Tibial artery (tissue), 4 donors: Measurements from ENCODE around the gene SLC35F1.

Experiments used
- DNase-seq, 2 donors: peaks; one replicate each; pipeline ENCODE4 v3.0.0-alpha.2; 2019
- H3K27ac ChIP-seq, 2 donors: fragments of 200-600 bp; sonication (generic) in 1 of 2; 1 replicate in 1 of 2; 2 replicates in 1 of 2; pipeline ENCODE4 v1.5.1; 2018 to 2019; ENCODE audit warnings: mild to moderate bottlenecking in 1 of 2
- H3K27me3 ChIP-seq, 2 donors: fragments of 200-600 bp; sonication (generic) in 1 of 2; one replicate each; pipeline versions ENCODE4 v1.5.1 to v1.6.0; 2016 to 2019
- H3K36me3 ChIP-seq, 3 donors: fragments of 200-600 bp; sonication (generic) in 2 of 3; one replicate each; pipeline ENCODE4 v1.5.1; 2016 to 2019; ENCODE audit warnings: mild to moderate bottlenecking in 2 of 3
- H3K4me1 ChIP-seq, 4 donors: fragments of 200-600 bp; sonication (generic) in 2 of 4; 1 replicate in 3 of 4; 2 replicates in 1 of 4; pipeline ENCODE4 v1.5.1; 2016 to 2019
- H3K4me3 ChIP-seq, 2 donors: fragments of 200-600 bp; sonication (generic) in 1 of 2; 1 replicate in 1 of 2; 2 replicates in 1 of 2; pipeline ENCODE4 v1.5.1; 2018 to 2019; ENCODE audit warnings: mild to moderate bottlenecking in 2 of 2
- H3K9me3 ChIP-seq, 3 donors: fragments of 200-600 bp; sonication (generic) in 1 of 3; one replicate each; pipeline ENCODE4 v1.5.1; 2016 to 2019
- intact Hi-C: fragments of 100-400 bp; cut with DNase I; formaldehyde crosslinking; loops from one replicate; pipeline ENCODE4 v1.15.0; 2023; ENCODE audit warnings: low total_unique reads
- TF ChIP-seq, protein P1 (sequence below), 2 experiments: fragments of 200-600 bp in 1 of 2; fragments of 450-650 bp in 1 of 2; IDR thresholded peaks; one replicate each; pipeline ENCODE4 v1.5.1; 2017 to 2019; ENCODE audit warnings: antibody characterized with exemption in 2 of 2, mild to moderate bottlenecking in 1 of 2, moderate library complexity in 1 of 2

The SLC35F1 gene

DNA sequence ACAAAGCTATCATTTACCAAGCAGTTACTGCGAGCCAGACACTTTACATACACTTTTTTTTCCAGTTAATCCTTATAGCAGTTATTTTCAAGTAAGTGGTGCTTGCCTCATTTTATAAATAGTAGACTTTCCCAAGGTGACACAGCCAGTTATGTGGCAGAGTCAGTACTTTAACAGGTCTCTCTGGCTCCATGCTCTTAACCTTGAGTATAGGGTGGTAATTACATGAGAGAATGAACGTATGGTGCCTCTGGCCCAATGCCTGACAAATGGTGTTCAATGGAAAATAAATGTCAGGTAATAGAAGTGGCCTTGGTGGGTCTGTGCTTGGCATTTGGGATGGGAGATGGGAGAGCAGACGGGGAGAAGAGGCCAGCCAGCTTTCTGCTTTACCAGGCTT lies 316.3 kb downstream of the SLC35F1 start:
- Histone ChIP-seq H3K36me3 (no peaks in the 10 kb centered on the region), H3K9me3 (no peaks in the 10 kb centered on the region), H3K4me3 (no peak overlapping the region), H3K27me3 (no peaks in the 10 kb centered on the region), H3K27ac (no peak overlapping the region), H3K4me1 (no peaks in the 10 kb centered on the region)
- DNase-seq = no peak
- TF ChIP-seq, protein P1, sequence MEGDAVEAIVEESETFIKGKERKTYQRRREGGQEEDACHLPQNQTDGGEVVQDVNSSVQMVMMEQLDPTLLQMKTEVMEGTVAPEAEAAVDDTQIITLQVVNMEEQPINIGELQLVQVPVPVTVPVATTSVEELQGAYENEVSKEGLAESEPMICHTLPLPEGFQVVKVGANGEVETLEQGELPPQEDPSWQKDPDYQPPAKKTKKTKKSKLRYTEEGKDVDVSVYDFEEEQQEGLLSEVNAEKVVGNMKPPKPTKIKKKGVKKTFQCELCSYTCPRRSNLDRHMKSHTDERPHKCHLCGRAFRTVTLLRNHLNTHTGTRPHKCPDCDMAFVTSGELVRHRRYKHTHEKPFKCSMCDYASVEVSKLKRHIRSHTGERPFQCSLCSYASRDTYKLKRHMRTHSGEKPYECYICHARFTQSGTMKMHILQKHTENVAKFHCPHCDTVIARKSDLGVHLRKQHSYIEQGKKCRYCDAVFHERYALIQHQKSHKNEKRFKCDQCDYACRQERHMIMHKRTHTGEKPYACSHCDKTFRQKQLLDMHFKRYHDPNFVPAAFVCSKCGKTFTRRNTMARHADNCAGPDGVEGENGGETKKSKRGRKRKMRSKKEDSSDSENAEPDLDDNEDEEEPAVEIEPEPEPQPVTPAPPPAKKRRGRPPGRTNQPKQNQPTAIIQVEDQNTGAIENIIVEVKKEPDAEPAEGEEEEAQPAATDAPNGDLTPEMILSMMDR (IDR thresholded peaks at IDR 0.05) = no peak
- intact Hi-C loops = no loop called here

DNA sequence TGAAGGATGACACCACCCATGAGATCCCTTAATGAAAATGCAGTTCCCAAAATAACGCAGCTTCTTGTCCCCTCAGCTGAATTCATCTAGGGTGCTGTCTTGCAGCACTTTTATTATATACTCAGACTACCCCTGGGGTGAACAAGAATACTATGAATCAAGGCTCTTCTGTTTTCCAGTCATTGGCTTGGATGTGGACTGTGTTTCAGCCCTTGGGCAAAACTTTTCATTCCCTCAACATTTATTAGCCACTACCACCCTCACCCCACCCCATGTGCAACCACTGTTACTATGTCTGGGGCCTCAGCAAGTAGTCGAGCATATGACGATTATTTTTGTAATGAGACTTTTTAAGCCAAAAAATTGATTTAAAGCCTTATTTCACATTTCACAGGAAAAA lies 321.8 kb downstream of the SLC35F1 start:
- H3K4me1 ChIP-seq = no peaks in the 10 kb centered on the region
- H3K9me3 ChIP-seq = no peaks in the 10 kb centered on the region
- TF ChIP-seq, protein P1 (IDR thresholded peaks at IDR 0.05) = no peak
- H3K36me3 ChIP-seq = no peaks in the 10 kb centered on the region
- intact Hi-C loops = no loop called here
- H3K27me3 ChIP-seq = no peaks in the 10 kb centered on the region
- H3K4me3 ChIP-seq = no peak overlapping the region
- no peak for DNase-seq
- H3K27ac ChIP-seq = no peak overlapping the region

DNA sequence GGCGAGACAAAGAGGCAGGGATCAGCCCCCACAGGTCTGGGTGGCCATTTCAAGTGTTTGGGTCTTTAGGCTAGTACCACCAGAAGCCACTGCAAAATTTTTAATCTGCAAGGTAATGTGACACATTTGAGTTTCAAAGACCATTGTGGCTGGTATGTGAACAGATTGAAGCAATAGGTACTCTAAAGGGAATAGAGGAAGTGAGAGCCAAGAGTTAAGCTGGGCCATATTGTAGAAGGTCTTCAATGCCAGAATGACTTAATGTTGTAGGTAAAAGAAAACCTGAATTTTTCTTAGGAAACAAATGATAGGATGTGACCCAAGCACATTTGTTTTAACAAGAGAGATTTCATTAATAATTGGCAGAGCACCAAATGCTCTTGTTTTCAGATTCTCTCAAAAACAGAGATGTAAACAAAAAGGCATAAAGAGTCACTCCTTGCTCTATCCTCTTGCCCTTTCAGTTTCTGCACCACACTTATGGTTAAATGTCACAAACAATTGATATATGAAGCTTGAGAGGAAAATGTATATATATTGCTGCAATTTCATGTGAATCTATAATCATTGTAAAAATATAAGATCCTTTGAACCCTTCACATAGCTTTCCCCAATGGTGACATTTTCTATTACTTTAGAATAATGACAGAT lies 333.9 kb downstream of the SLC35F1 start:
- Histone ChIP-seq H3K4me3 (no peak overlapping the region), H3K4me1 (no peaks in the 10 kb centered on the region), H3K27me3 (no peaks in the 10 kb centered on the region), H3K36me3 (no peaks in the 10 kb centered on the region), H3K9me3 (no peaks in the 10 kb centered on the region), H3K27ac (no peak overlapping the region)
- TF ChIP-seq, protein P1 (IDR thresholded peaks at IDR 0.05) = no peak
- intact Hi-C loops = no loop called here
- no peak for DNase-seq

DNA sequence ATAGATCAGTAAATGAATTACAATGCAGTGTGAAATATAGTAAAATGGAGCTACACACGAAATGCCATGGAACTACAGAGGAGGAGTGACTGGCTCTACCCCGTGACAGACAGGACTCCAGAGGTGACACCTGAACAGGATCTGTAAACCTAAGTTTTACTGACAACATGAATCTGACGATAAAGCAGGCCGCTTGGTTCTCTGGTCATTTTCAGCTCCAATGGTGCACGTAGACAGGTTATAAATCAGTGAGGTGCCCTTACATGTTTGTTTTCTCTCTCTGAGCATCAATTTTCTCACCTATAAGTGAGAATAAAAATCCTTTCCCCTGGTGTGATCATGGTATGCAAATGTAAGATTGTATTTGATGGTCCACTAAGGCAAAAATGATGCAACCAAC lies 339.3 kb downstream of the SLC35F1 start:
- no peak for DNase-seq
- Histone ChIP-seq H3K9me3 (peaks cover 0 to 5% (median 0%) of the 10 kb centered on the region in 3 donors), H3K36me3 (no peaks in the 10 kb centered on the region), H3K4me3 (no peak overlapping the region), H3K27me3 (peaks cover 0 to 4% of the 10 kb centered on the region in 2 donors), H3K4me1 (no peaks in the 10 kb centered on the region), H3K27ac (no peak overlapping the region)
- TF ChIP-seq, protein P1 (IDR thresholded peaks at IDR 0.05) = no peak
- intact Hi-C loops = no loop called here

DNA sequence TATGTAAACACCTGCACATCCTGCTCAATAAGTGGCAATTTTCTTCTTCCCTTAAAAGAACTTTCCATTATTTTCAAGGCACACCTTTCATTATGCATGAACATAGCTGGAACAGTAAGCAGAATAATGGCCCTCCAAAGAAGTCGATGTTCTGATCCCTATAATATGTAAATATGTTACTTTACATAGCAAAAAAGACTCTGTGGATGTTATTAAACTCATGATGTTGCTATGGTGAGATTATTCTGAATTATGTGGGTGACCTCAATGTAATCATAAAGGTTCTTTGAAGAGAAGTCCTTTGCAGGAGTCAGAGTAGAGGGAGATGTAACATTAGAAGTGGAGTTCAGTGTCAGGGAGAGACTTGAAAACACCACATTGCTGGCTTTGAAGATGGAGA lies 341.1 kb downstream of the SLC35F1 start:
- TF ChIP-seq, protein P1 (IDR thresholded peaks at IDR 0.05) = no peak
- no peak for DNase-seq
- H3K27ac ChIP-seq = no peak overlapping the region
- no peaks in the 10 kb centered on the region for H3K4me1 ChIP-seq
- H3K36me3 ChIP-seq = no peaks in the 10 kb centered on the region
- peaks cover 0 to 4% of the 10 kb centered on the region in 2 donors for H3K27me3 ChIP-seq
- intact Hi-C loops = no loop called here
- no peak overlapping the region for H3K4me3 ChIP-seq
- H3K9me3 ChIP-seq = peaks cover 0 to 5% (median 0%) of the 10 kb centered on the region in 3 donors

DNA sequence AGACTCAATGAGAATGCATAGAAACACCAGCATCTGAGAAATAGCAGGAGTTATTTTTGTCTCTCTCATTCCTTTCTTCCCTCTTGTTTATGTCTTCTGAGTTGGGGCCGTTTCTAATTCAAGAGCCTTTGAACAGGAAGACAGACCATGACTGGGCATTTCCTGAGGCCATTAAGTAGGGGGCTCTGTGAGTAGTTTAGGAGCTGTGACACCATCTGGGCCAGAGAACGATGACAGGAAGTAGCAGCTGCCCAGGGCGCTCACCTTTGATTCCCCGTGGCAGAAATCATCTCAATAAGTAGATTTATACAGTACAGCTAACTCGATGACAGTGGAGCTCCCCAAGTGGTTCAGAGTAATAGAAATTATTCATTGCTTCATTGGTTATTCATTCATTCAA lies 342.6 kb downstream of the SLC35F1 start:
- Histone ChIP-seq H3K27ac (no peak overlapping the region), H3K4me1 (no peaks in the 10 kb centered on the region), H3K27me3 (peaks cover 0 to 4% of the 10 kb centered on the region in 2 donors), H3K4me3 (no peak overlapping the region), H3K36me3 (no peaks in the 10 kb centered on the region), H3K9me3 (peaks cover 0 to 5% (median 0%) of the 10 kb centered on the region in 3 donors)
- no peak for DNase-seq
- TF ChIP-seq, protein P1 (IDR thresholded peaks at IDR 0.05) = no peak
- intact Hi-C loops = no loop called here
